HG03378 (cell line): Measurements from ENCODE around the gene OR52E2.
"Not testable (repeated sequence)": the region's sequence is repeated elsewhere in the genome, so short reads cannot be mapped to it uniquely, and the experiment has no call there.

Experiments
- ATAC-seq: cut with Tn5 transposase; IDR thresholded peaks from one replicate; pipeline ENCODE4 v1.9.1; 2021; ENCODE audit warnings: mild to moderate bottlenecking, moderate library complexity; ENCODE audit not compliant: unreplicated experiment

The OR52E2 gene

GRCh38 chr11:5059391-5059790, at the start of gene OR52E2:
Gene OR52E2, minus strand, starts transcription at chr11:5059627. Its CDS starts 0 bp downstream, at chr11:5059627.
- ATAC-seq, result no peak

GRCh38 chr11:5107285-5107684, 47.9 kb upstream of the OR52E2 start:
- ATAC-seq, result no peak

- no peak for ATAC-seq
These were observed 43.6 kb upstream of the OR52E2 start for GRCh38 chr11:5103066-5103465.

- ATAC-seq, result no peak
These were observed 42.8 kb upstream of the OR52E2 start for GRCh38 chr11:5102246-5102645.

GRCh38 chr11:5096011-5096410, 36.6 kb upstream of the OR52E2 start:
- no peak for ATAC-seq

GRCh38 chr11:5092821-5093585, 33.6 kb upstream of the OR52E2 start:
- no peak for ATAC-seq

GRCh38 chr11:5090668-5091067, 31.2 kb upstream of the OR52E2 start:
- no peak for ATAC-seq

- ATAC-seq, result no peak
These were observed 29.1 kb upstream of the OR52E2 start for GRCh38 chr11:5088556-5088955.

GRCh38 chr11:5083602-5084001, 24.2 kb upstream of the OR52E2 start:
- no peak for ATAC-seq

GRCh38 chr11:5081405-5081804, 22.0 kb upstream of the OR52E2 start:
- ATAC-seq, result no peak

GRCh38 chr11:5071799-5072198, 12.4 kb upstream of the OR52E2 start:
- no peak for ATAC-seq

- ATAC-seq, result no peak
These were observed 9.8 kb upstream of the OR52E2 start, which contains the start of gene OR52E1 for GRCh38 chr11:5069272-5069671. Gene OR52E1, plus strand, starts transcription at chr11:5069572.

- ATAC-seq, result no peak
These were observed 5.6 kb upstream of the OR52E2 start for GRCh38 chr11:5065027-5065426.

GRCh38 chr11:5058679-5059078, 748 bp downstream of the OR52E2 start:
- not testable (repeated sequence) for ATAC-seq

- no peak for ATAC-seq
These were observed 12.6 kb downstream of the OR52E2 start for GRCh38 chr11:5046754-5047330.

- no peak for ATAC-seq
These were observed 13.2 kb downstream of the OR52E2 start, which contains the start of gene OR52J3 for GRCh38 chr11:5046226-5046625. Gene OR52J3, plus strand, starts transcription at chr11:5046526. Its CDS starts 0 bp downstream, at chr11:5046526.

- ATAC-seq, result no peak
These were observed 16.0 kb downstream of the OR52E2 start for GRCh38 chr11:5043380-5043779.

- no peak for ATAC-seq
These were observed 17.3 kb downstream of the OR52E2 start for GRCh38 chr11:5042091-5042490.

- no peak for ATAC-seq
These were observed 18.6 kb downstream of the OR52E2 start for GRCh38 chr11:5040876-5041275.

- no peak for ATAC-seq
These were observed 21.1 kb downstream of the OR52E2 start for GRCh38 chr11:5038341-5038740.

GRCh38 chr11:5037926-5038325, 21.5 kb downstream of the OR52E2 start:
- ATAC-seq, result no peak

GRCh38 chr11:5036669-5037068, 22.8 kb downstream of the OR52E2 start:
- ATAC-seq, result no peak
